GM18508 (cell line): ENCODE measurements around the gene CMTM4.
"Not testable (repeated sequence)": the region's sequence is repeated elsewhere in the genome, so short reads cannot be mapped to it uniquely, and the experiment has no call there.

ENCODE experiments used
- ATAC-seq: cut with Tn5 transposase; IDR thresholded peaks from one replicate; pipeline ENCODE4 v1.9.1; 2021; ENCODE audit warnings: moderate number of reproducible peaks; ENCODE audit not compliant: insufficient read depth, unreplicated experiment

The CMTM4 gene

GRCh38 chr16:66575060-66575459 is 121.5 kb downstream of the CMTM4 start:
- no peak for ATAC-seq

- no peak for ATAC-seq
Observed at GRCh38 chr16:66574531-66574930, 122.0 kb downstream of the CMTM4 start.

GRCh38 chr16:66574081-66574480 is 122.5 kb downstream of the CMTM4 start:
- ATAC-seq = no peak

GRCh38 chr16:66572356-66572755 is 124.2 kb downstream of the CMTM4 start:
- ATAC-seq = no peak

GRCh38 chr16:66569827-66570405 is 126.6 kb downstream of the CMTM4 start:
- ATAC-seq = no peak

GRCh38 chr16:66569131-66569530 is 127.4 kb downstream of the CMTM4 start:
- ATAC-seq = no peak

- ATAC-seq = no peak
Observed at GRCh38 chr16:66568355-66568754, 128.2 kb downstream of the CMTM4 start.

- ATAC-seq = not testable (repeated sequence)
Observed at GRCh38 chr16:66567270-66567669, 129.3 kb downstream of the CMTM4 start.

GRCh38 chr16:66566051-66566901 is 130.3 kb downstream of the CMTM4 start, which contains the start of gene CMTM1:
TSS of gene CMTM1 (plus strand) at chr16:66566439. CDS start at chr16:66566514, 75 bp downstream.
- ATAC-seq = no peak
